Prostate gland (tissue), 2 donors: ENCODE data around the gene SDR39U1. TPM values are rescaled to one million over a fixed set of nuclear protein-coding genes. Genes with fewer than 3 reads are reported as not detected.
A peak's percentile ranks its signal among the peaks of the same experiment; 100 is the strongest.

Source experiments
- DNase-seq: peaks from one replicate; pipeline ENCODE4 v3.0.0-alpha.2; 2019; ENCODE audit warnings: low spot score
- H3K27ac ChIP-seq, 2 donors: fragments of 200-600 bp; sonication (generic); 2 replicates each; pipeline ENCODE4 v1.5.1; 2017 to 2019
- H3K27me3 ChIP-seq: fragments of 200-600 bp; sonication (generic); replicated peaks from 2 replicates; pipeline ENCODE4 v1.5.1; 2019; ENCODE audit not compliant: insufficient read depth
- H3K36me3 ChIP-seq, 2 donors: fragments of 200-600 bp; sonication (generic); 1 replicate in 1 of 2; 2 replicates in 1 of 2; pipeline versions ENCODE4 v1.5.1 to v1.8.1; 2017 to 2019
- H3K4me1 ChIP-seq: fragments of 200-600 bp; sonication (generic); replicated peaks from 2 replicates; pipeline ENCODE4 v1.5.1; 2019
- H3K4me3 ChIP-seq, 2 donors: fragments of 200-600 bp; sonication (generic); 2 replicates each; pipeline ENCODE4 v1.5.1; 2017 to 2019
- H3K9me3 ChIP-seq: fragments of 200-600 bp; sonication (generic); 2 replicates; pipeline ENCODE4 v1.5.1; 2017
- POLR2A ChIP-seq: fragments of 450-650 bp; IDR thresholded peaks from one replicate; pipeline ENCODE4 v1.6.1; 2016; ENCODE audit warnings: antibody characterized with exemption, mild to moderate bottlenecking
- POLR2AphosphoS5 ChIP-seq: sonication (generic); formaldehyde crosslinking; IDR thresholded peaks from one replicate; pipeline ENCODE4 v1.6.1; 2017; ENCODE audit warnings: antibody characterized with exemption
- WGBS: methylation state at CpG from one replicate; pipeline ENCODE4 v1.1.5; 2018; 5-methylcytosine and 5-hydroxymethylcytosine counted together
- intact Hi-C: fragments of 100-400 bp; cut with DNase I; formaldehyde crosslinking; loops from one replicate; pipeline ENCODE4 v1.14.2; 2022
- total RNA-seq, 2 donors: library from RNA; depleted of rRNA; stranded (reverse); fragments of >200 nt; gene quantifications; one replicate each; pipeline ENCODE4 v1.1.0, GENCODE V29; 2016
- TF ChIP-seq, protein P1 (sequence below), 4 experiments: fragments of 200-600 bp in 2 of 4; fragments of 450-650 bp in 2 of 4; sonication (generic) in 2 of 4; IDR thresholded peaks; 1 replicate in 3 of 4; 2 replicates in 1 of 4; pipeline ENCODE4 v1.5.1; 2016 to 2019; ENCODE audit warnings: antibody characterized with exemption in 4 of 4, mild to moderate bottlenecking in 2 of 4, moderate library complexity in 2 of 4

Gene SDR39U1
- total RNA-seq, 2 donors from 2014 or later, result 49.5 to 64.4 TPM

DNA sequence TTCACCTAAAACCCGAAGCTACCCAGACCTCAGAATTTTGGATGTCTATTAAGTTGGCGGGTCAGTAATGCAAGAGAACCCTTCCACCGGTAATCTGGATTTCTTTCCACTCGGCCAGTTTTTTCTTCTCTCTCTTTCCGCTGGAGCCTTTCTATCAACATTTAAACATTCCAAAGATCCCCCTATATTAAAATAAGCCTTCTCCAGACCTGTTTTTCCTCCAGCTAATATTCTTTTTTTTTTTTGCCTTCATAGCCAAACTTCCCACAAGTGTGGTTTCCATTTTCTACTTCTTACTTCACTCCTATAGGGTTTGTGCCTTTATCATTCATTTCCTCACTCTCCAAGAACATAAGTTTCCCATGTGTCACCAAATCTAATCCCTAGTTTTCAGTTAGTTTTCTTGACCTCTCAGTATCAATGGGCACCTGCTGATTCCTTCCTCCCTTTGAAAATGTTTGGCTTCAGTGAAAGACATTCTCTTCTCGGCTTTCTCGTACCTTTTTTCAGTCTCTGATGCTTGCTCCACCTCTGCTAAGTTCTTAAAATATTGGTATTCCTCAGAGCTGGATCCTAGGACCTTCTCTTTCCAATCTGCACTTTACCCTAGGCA, 583 bp upstream of the SDR39U1 start:
- H3K9me3 ChIP-seq, result no peaks in the 10 kb centered on the region
- no peak for DNase-seq
- no peaks in the 10 kb centered on the region for H3K27me3 ChIP-seq
- peak overlapping the region; percentile 67 to 79 for H3K4me3 ChIP-seq
- H3K27ac ChIP-seq, result peak overlapping the region; percentile 98 to 99
- H3K4me1 ChIP-seq, result peaks cover 6% of the 10 kb centered on the region
- intact Hi-C loops, result loop anchor here (5.0 kb wide), 1 partner anchor 201 kb away; the partner anchor contains the start of gene TINF2
- no peak for TF ChIP-seq POLR2AphosphoS5
- TF ChIP-seq, protein P1, sequence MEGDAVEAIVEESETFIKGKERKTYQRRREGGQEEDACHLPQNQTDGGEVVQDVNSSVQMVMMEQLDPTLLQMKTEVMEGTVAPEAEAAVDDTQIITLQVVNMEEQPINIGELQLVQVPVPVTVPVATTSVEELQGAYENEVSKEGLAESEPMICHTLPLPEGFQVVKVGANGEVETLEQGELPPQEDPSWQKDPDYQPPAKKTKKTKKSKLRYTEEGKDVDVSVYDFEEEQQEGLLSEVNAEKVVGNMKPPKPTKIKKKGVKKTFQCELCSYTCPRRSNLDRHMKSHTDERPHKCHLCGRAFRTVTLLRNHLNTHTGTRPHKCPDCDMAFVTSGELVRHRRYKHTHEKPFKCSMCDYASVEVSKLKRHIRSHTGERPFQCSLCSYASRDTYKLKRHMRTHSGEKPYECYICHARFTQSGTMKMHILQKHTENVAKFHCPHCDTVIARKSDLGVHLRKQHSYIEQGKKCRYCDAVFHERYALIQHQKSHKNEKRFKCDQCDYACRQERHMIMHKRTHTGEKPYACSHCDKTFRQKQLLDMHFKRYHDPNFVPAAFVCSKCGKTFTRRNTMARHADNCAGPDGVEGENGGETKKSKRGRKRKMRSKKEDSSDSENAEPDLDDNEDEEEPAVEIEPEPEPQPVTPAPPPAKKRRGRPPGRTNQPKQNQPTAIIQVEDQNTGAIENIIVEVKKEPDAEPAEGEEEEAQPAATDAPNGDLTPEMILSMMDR (IDR thresholded peaks at IDR 0.05), result no peak
- TF ChIP-seq POLR2A, result no peak
- WGBS, result 3% methylated on average over 7 of the region's 7 CpGs
- H3K36me3 ChIP-seq, result peaks cover 0 to 13% of the 10 kb centered on the region in 2 donors

DNA sequence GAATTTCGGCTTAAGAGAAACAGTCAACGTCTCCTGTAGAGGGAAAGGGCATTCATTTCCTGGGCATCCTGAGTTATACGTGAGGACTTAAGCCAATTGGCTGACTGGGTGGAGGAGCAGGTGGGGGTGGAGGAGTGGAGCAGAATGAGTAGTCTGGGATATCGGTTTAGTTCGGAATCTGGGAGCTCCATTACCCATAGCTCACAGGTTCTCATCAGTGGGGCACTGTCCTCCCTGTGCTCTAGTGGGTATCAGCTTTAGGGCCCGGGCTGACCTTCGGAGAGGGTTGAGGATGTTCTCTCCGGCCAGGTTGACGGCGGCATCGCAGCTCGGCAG, 704 bp downstream of the SDR39U1 start:
- peak overlapping the region; percentile 67 to 79 for H3K4me3 ChIP-seq
- WGBS, result under 1% methylated on average over 12 of the region's 12 CpGs
- intact Hi-C loops, result loop anchor here (5.0 kb wide), 1 partner anchor 200 kb away; the partner anchor contains the start of gene TINF2
- H3K27ac ChIP-seq, result peak overlapping the region; percentile 98 to 99
- no peak for DNase-seq
- no peaks in the 10 kb centered on the region for H3K27me3 ChIP-seq
- peaks cover 6% of the 10 kb centered on the region for H3K4me1 ChIP-seq
- peaks cover 3 to 19% of the 10 kb centered on the region in 2 donors for H3K36me3 ChIP-seq
- no peak for TF ChIP-seq POLR2AphosphoS5
- no peak for TF ChIP-seq POLR2A
- TF ChIP-seq, protein P1 (IDR thresholded peaks at IDR 0.05), result no peak
- H3K9me3 ChIP-seq, result no peaks in the 10 kb centered on the region

DNA sequence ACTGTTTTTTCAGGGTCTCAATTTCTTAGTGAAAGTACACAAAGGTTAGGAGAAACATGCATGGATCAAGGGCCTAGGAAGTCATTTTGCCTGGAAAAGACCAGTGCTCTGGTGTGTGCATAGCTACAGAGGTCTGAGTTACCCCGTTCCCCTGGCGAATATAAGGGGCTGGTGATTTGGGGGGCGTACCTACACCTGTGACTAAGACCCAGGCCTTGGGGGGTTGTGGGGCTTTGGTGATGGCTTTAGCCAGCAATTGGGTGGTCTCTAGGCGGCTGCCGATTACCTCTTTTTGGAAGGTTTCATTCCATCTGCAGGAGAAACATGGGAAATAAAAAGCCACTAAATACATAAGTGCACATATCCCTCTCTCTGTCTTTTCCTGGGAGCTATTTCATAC, 1.1 kb downstream of the SDR39U1 start:
- DNase-seq, result no peak
- Histone ChIP-seq H3K27me3 (no peaks in the 10 kb centered on the region), H3K36me3 (peaks cover 3 to 19% of the 10 kb centered on the region in 2 donors), H3K4me3 (peak overlapping the region in 1 of 2 donors; percentile 79), H3K27ac (peak overlapping the region; percentile 98 to 99), H3K9me3 (no peaks in the 10 kb centered on the region), H3K4me1 (peaks cover 6% of the 10 kb centered on the region)
- WGBS, result 50% methylated on average over 5 of the region's 5 CpGs
- TF ChIP-seq POLR2AphosphoS5 (no peak), POLR2A (no peak)
- TF ChIP-seq, protein P1 (IDR thresholded peaks at IDR 0.05), result no peak
- intact Hi-C loops, result loop anchor here (5.0 kb wide), 1 partner anchor 199 kb away; the partner anchor contains the start of gene TINF2

DNA sequence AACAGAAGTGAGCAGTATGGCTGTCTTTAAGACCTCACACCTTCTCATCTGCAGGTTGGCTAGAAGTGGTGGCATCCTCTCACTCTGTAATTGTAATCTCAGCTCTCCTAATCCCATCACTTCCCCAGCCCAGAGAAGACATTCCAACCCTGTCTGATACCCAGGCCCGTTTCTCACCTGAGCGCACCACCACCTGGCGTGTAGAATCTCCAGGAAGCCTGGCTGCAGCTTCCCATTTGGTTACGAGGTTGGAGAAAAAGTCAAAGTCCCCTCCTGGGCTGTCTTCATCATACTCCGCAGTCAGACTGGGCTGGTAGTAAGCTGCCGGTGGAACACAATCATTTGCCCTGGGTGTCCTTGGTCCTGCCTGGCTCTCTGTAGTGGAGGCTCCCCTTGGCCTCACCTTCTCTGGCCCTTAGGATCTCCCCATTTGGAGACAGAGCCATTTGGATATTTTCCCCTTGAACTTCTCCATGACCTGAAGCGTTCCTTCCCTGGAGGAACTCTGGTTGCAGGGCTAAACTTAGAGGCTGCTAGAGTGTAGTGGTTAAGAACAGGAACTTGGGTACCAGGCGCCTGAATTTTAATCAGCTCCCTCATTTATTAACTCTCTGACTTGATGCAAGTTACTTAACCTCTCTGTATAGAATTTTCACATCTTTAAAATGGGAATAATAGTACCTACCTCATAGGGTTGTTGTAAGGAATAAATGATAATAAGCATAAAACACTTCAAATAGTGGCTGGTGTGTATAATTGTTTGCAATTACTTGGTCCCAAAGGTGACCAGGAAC, 1.8 kb downstream of the SDR39U1 start:
- no peaks in the 10 kb centered on the region for H3K27me3 ChIP-seq
- no peaks in the 10 kb centered on the region for H3K9me3 ChIP-seq
- H3K4me3 ChIP-seq, result no peak overlapping the region
- intact Hi-C loops, result loop anchor here (5.0 kb wide), 1 partner anchor 199 kb away; the partner anchor contains the start of gene TINF2
- H3K4me1 ChIP-seq, result peaks cover 6% of the 10 kb centered on the region
- DNase-seq, result no peak
- WGBS, result 84% methylated on average over 8 of the region's 8 CpGs
- TF ChIP-seq POLR2AphosphoS5, result no peak
- TF ChIP-seq POLR2A, result no peak
- TF ChIP-seq, protein P1 (IDR thresholded peaks at IDR 0.05), result no peak
- peak overlapping the region in 1 of 2 donors; percentile 98 for H3K27ac ChIP-seq
- peaks cover 3 to 19% of the 10 kb centered on the region in 2 donors for H3K36me3 ChIP-seq
